Measurements from ENCODE around the gene ABHD6.

ABHD6 gene

DNA sequence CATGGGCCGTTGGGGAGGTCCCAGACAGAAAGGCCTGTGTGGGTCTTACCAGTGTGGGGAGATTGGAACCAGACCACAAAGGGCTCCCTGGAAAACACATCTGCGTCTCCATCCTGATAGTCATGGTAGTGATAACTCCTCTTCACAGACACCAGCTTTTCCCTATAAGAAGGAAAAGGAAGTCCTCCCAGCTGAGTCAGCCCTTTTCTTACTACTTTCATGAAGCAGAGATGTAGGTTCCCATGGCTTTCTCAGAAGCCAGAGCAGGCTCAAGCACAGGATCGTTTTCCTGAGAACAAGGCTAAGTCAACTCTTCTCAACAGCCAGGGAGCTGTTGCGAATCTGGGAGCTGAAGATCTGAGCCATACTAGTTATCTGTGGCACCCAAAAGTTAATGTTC lies 32.9 kb upstream of the ABHD6 start:
- Histone ChIP-seq H3K36me3 (no peaks in the 10 kb centered on the region), H4K20me1 (no peaks in the 10 kb centered on the region), H3K4me1 (peaks cover 14 to 34% (median 29%) of the 10 kb centered on the region in 10 experiments), H3K27me3 (no peaks in the 10 kb centered on the region), H3K27ac (no peak overlapping the region), H3K4me3 (no peak overlapping the region), H3K9me3 (replicated peaks in 1 of 11) (peaks cover 0 to 13% (median 6%) of the 10 kb centered on the region in 11 experiments; a peak in 12 of 22 replicates), H3K4me2 (peak overlapping the region in 3 of 11 experiments; percentile 5 to 68 (median 44); a peak in 4 of 22 replicates), H3K9ac (no peak overlapping the region)
- no peak for TF ChIP-seq Cebpa-rat (IDR thresholded peaks at IDR 0.05)

DNA sequence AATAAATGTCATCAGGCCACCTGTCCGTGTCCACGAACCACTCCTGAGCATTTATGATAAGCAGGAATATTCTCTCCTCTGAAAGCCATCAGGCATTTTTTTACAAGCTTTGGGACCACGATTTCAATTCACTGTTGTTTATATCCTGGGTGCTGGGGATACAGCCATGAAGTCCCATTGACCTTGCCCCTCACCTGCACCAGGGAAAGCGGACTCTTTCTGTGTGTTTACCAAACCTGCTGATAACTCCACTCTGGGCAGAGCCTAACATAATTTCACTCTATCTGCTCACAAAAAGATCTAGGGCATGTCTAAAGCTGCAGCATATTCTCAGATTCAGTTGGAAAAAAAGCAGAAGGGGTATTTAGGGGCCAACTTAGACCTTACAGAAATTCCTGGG lies 31.6 kb upstream of the ABHD6 start:
- Histone ChIP-seq H3K4me3 (no peak overlapping the region), H3K9me3 (replicated peaks in 1 of 11) (peaks cover 0 to 13% (median 6%) of the 10 kb centered on the region in 11 experiments; a peak in 12 of 22 replicates), H3K36me3 (no peaks in the 10 kb centered on the region), H3K4me1 (peaks cover 8 to 24% (median 19%) of the 10 kb centered on the region in 10 experiments), H3K27ac (no peak overlapping the region), H4K20me1 (no peaks in the 10 kb centered on the region), H3K4me2 (no peak overlapping the region), H3K9ac (no peak overlapping the region), H3K27me3 (no peaks in the 10 kb centered on the region)
- TF ChIP-seq Cebpa-rat (IDR thresholded peaks at IDR 0.05): no peak

DNA sequence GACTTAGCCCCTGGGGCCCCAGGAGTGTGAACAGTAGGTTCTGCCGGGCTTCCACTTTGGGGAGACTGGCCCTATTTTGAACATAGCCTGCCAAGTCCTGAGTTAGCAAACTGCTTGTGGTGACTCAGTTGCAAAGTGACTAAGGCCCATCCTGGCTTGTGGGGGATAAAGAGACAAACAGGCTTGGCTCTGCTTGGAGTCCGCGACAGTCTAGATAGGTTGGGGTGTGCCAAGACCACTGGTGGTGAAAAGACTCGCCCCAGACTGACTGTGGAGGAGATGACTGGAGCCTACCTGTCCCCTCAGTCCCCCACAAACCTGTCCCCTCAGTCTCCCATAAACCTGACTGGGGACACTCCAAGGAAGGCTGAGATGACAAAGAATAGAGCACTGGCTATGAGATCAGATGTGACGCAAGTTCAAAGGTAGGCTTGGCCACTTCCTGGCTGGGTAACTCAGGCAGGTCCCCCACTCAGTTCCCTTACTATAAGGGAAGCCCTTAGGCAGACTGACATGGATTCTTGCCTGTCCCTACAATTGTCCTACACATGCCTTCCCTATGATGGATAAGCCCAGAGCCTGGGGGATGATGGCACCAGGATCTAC lies 31.1 kb upstream of the ABHD6 start:
- H3K4me2 ChIP-seq: peak overlapping the region in 2 of 11 experiments; percentile 26 to 47; a peak in 3 of 22 replicates
- H3K27ac ChIP-seq: no peak overlapping the region
- no peaks in the 10 kb centered on the region for H3K27me3 ChIP-seq
- H3K4me1 ChIP-seq: peaks cover 6 to 22% (median 15%) of the 10 kb centered on the region in 10 experiments; a peak in 18 of 20 replicates
- TF ChIP-seq Cebpa-rat (IDR thresholded peaks at IDR 0.05): no peak
- H4K20me1 ChIP-seq: no peaks in the 10 kb centered on the region
- no peak overlapping the region for H3K4me3 ChIP-seq
- H3K9me3 ChIP-seq (replicated peaks in 1 of 11): peaks cover 0 to 10% (median 5%) of the 10 kb centered on the region in 11 experiments; a peak in 12 of 22 replicates
- H3K9ac ChIP-seq: no peak overlapping the region
- no peaks in the 10 kb centered on the region for H3K36me3 ChIP-seq

DNA sequence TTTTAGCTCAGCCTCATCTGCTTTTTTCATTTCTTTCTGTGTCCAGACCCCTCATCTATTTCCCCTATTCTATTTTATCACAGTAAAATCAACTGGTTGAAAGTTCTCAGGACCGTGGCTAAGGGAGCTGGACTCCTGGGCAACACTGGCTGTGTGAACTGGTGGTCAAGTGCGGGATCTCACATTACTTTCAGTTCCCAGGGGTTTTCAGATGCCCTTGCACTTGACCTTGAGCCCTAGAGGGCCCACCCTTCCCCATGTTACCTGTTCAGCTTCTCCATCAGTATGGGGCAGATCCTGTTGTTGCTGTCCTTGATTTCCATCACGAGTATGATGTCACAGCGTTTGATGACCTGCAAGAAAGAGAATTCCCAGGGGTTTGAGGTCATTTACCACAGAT lies 29.6 kb upstream of the ABHD6 start:
- no peak overlapping the region for H3K9ac ChIP-seq
- no peak overlapping the region for H3K4me2 ChIP-seq
- no peaks in the 10 kb centered on the region for H3K9me3 ChIP-seq (replicated peaks in 1 of 11)
- H3K36me3 ChIP-seq: no peaks in the 10 kb centered on the region
- H4K20me1 ChIP-seq: no peaks in the 10 kb centered on the region
- no peaks in the 10 kb centered on the region for H3K27me3 ChIP-seq
- H3K27ac ChIP-seq: no peak overlapping the region
- peaks cover 2 to 22% (median 5%) of the 10 kb centered on the region in 10 experiments; a peak in 18 of 20 replicates for H3K4me1 ChIP-seq
- TF ChIP-seq Cebpa-rat (IDR thresholded peaks at IDR 0.05): no peak
- H3K4me3 ChIP-seq: no peak overlapping the region

DNA sequence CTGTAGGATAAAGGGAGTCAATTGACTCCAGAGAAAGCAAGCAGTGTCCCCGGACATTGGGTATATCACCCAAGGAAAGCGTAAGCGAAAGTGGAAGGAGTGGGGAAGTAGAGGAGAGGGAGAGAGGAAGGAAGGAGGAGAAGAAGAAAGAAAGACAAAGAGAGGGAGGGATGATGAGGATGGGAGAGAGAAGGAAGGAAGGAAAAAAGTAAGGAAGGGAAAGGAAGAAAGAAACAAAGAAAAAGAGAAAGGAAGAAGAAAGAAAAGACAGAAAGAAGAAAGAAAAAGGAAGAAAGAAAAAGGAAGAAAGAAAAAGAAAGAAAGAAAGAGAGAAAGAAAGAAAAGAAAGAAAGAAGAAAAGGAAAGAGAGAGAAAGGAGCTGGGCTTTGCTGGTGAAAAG lies 27.7 kb upstream of the ABHD6 start:
- H4K20me1 ChIP-seq: no peaks in the 10 kb centered on the region
- no peak for TF ChIP-seq Cebpa-rat (IDR thresholded peaks at IDR 0.05)
- peaks cover 7 to 29% (median 9%) of the 10 kb centered on the region in 10 experiments for H3K4me1 ChIP-seq
- H3K4me2 ChIP-seq: no peak overlapping the region
- no peaks in the 10 kb centered on the region for H3K27me3 ChIP-seq
- no peak overlapping the region for H3K4me3 ChIP-seq
- H3K27ac ChIP-seq: no peak overlapping the region
- H3K9ac ChIP-seq: no peak overlapping the region
- H3K9me3 ChIP-seq (replicated peaks in 1 of 11): no peaks in the 10 kb centered on the region
- no peaks in the 10 kb centered on the region for H3K36me3 ChIP-seq

DNA sequence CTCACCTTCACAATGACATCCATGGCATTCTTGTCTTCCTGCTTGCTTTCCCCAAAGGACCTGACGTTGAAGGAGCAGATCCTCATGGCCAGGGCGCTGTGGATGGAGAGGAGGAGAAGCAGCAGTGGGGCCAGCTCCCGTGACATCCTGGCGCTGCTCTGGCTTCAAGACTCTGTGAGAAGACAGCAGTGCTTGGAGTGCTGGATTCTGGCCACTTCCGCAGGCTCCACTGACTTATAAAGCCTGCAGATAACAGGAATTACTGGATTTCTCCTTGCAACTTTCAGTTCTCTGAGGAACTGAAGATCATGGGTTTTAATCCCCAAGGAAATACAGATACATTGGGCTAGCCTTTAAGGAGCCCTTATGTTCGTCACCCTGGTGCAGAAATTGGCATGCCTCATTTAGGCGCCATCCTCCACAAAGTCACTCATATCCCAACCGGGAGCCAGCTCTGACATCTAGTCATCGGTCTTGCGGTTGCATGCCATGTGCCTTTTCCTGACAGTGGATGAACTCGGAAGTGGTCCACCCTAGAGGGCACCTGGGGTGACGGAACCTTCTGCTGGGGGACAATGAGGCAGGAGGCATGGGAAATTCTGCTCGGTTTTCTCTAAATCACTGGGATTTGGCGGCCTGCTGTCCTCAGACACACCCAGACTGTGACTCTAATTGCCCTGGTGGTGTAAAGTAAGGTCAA lies 26.7 kb upstream of the ABHD6 start, which contains the start of gene DNASE1L3:
DNASE1L3 (minus strand) TSS at position 212 of the 700 bp plus-strand sequence; CDS start at position 146, 66 bp downstream.
- H3K4me3 ChIP-seq: no peak within 1 kb of the TSS
- TF ChIP-seq Cebpa-rat (IDR thresholded peaks at IDR 0.05): no peak
- H3K27me3 ChIP-seq: no peaks in the 10 kb centered on the region
- peaks cover 15 to 36% (median 17%) of the 10 kb centered on the region in 10 experiments for H3K4me1 ChIP-seq
- H4K20me1 ChIP-seq: no peaks in the 10 kb centered on the region
- no peaks in the 10 kb centered on the region for H3K36me3 ChIP-seq
- H3K4me2 ChIP-seq: no peak within 1 kb of the TSS
- H3K9me3 ChIP-seq (replicated peaks in 1 of 11): no peaks in the 10 kb centered on the region
- H3K9ac ChIP-seq: no peak within 1 kb of the TSS
- no peak within 1 kb of the TSS for H3K27ac ChIP-seq

DNA sequence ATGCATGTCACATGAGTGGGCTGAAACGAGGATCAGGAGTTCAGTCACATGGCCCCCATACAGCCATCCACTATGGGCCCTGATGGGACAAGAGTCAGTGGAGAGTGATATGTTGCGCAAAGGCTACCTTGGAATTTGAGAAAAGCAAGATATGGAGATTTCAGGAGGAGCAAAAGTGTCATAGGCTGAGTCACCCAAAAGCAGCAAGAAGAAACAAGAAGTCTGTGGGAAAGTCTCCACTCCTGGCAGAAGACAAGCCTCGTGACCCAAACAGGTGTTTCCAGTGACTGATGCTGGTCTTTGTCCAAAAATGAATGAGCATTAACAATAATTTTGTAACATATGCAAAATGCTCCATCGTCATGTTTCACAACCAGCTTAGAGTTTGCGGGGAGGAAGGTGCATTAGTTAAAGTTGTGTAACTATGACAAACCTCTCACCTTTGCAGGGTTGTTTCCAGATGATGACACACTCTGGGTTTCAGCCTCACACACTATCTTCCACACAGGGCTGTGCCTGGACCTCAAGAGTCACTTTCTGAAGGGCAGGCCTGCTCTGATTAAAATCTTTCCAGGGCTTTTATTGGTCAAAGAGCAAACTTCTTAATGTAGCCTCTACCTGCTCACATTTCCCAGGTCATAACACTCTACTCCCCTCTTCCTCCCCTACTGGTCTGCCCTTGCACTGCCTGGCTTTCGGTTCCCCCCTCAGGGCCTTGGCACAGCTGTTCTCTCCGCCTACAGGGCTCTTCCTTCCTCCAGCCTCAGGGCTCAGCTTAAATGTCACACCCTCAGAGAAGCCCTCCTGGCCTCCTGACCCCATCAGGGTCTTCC lies 22.9 kb upstream of the ABHD6 start:
- no peaks in the 10 kb centered on the region for H4K20me1 ChIP-seq
- peaks cover 0 to 2% (median 0%) of the 10 kb centered on the region in 11 experiments; a peak in 2 of 22 replicates for H3K9me3 ChIP-seq (replicated peaks in 1 of 11)
- H3K27ac ChIP-seq: peak overlapping the region in 2 of 11 experiments; percentile 10 to 29; a peak in 1 of 22 replicates
- peak overlapping the region in 1 of 11 experiments; percentile 3; a peak in 1 of 22 replicates for H3K9ac ChIP-seq
- no peaks in the 10 kb centered on the region for H3K27me3 ChIP-seq
- H3K4me1 ChIP-seq: peaks cover 23 to 60% (median 29%) of the 10 kb centered on the region in 10 experiments
- H3K4me2 ChIP-seq: peak overlapping the region; percentile 25 to 87 (median 52)
- no peak for TF ChIP-seq Cebpa-rat (IDR thresholded peaks at IDR 0.05)
- H3K4me3 ChIP-seq: no peak overlapping the region
- H3K36me3 ChIP-seq: no peaks in the 10 kb centered on the region

DNA sequence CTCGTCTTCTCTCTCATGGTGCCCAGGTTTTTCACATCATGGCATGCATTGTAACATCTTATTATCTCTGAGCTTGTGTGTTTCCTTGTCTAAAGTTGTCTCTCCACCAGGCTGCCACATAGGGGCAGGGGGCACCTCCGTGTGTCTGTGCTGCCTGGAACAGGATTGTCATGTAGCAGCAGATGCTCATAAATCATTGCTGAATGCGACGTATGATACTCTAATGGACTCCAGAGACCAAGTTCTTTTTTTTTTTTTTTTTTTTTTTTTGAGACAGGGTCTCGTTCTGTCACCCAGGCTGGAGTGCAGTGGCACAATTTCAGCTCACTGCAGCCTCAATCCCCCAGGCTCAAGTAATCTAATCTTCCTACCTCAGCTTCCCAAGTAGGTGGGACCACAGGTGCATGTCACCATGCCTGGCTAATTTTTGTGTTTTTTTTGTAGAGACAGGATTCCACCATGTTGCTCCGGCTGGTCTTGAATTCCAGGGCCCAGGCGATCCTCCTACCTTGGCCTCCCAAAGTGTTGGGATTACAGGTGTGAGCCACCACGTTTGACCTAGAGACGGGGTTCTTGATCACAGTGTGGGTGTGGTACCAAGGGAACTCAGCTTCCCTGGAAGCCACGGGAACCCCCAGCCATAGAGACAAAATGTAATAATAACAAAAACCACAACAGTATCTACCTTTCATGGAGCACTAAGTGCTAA lies 22.1 kb upstream of the ABHD6 start:
- Histone ChIP-seq H3K9ac (0 out of 22 replicates have a peak overlapping the region, but pooled peaks of 1 of the 11 experiments have one; percentile 3), H3K4me2 (peak overlapping the region; percentile 25 to 87 (median 52)), H3K4me1 (peaks cover 23 to 60% (median 29%) of the 10 kb centered on the region in 10 experiments), H3K4me3 (no peak overlapping the region), H4K20me1 (no peaks in the 10 kb centered on the region), H3K9me3 (replicated peaks in 1 of 11) (peaks cover 0 to 8% (median 0%) of the 10 kb centered on the region in 11 experiments; a peak in 2 of 22 replicates), H3K36me3 (no peaks in the 10 kb centered on the region), H3K27me3 (no peaks in the 10 kb centered on the region), H3K27ac (peak overlapping the region in 2 of 11 experiments; percentile 10 to 29; a peak in 1 of 22 replicates)
- TF ChIP-seq Cebpa-rat (IDR thresholded peaks at IDR 0.05): no peak

Measured in BLaER1 treated with 17β-estradiol and CSF1 and Interleukin-3, amounts not matched to agents 10 nM and 100 nM (cell line).